HL-60/S4 treated with phorbol 12-myristate 13-acetate at 8.2 ng/mL for 4 days and 3 days (cell line): Measurements from ENCODE around the gene STK32C.
"Not testable (repeated sequence)": the region's sequence is repeated elsewhere in the genome, so short reads cannot be mapped to it uniquely, and the experiment has no call there.

Source experiments
- in situ Hi-C: fragments of 300-500 bp; cut with MboI; formaldehyde crosslinking; loops from 2 replicates; pipeline ENCODE4 v1.15.0; 2022; ENCODE audit warnings: low sequenced_read_pairs

The STK32C gene

DNA sequence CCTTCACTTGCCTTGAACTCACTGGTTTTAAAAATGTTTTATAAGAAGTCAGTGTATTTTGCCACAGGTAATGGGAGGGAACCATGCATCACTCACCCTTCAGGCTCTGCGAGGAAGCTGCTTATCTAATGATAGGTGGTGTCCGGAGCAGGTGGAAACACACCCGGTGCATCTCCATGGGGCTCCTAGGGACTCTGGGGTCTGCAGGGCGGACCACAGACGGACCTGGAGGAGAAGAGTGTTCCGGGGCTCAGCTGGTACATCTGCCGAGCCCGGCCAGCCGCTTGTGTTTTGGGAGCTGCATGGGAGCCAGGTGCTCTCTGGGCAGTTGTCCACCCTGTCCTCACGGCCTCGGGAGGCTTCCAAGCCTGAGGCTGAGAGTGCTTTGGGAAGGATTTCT is 31.5 kb upstream of the STK32C start:
- in situ Hi-C loops = no loop called here

DNA sequence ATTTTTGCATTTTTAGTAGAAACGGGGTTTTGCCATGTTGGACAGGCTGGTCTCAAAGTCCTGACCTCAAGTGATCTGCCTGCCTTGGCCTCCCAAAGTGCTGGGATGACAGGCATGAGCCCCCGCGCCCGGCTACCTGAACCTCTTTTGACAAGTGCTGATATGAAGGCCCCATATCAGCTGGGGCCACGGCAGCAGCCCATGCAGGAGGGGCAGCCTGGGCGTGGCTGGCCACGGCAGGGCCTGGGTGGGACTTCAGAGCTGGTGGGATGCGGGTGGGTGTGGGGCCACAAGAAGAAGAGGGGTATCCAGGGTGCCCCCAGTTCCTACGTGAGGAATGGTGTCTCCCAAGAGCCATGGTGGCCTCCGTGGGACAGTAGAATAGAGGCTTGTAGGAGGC is 31.1 kb upstream of the STK32C start:
- in situ Hi-C loops = no loop called here

DNA sequence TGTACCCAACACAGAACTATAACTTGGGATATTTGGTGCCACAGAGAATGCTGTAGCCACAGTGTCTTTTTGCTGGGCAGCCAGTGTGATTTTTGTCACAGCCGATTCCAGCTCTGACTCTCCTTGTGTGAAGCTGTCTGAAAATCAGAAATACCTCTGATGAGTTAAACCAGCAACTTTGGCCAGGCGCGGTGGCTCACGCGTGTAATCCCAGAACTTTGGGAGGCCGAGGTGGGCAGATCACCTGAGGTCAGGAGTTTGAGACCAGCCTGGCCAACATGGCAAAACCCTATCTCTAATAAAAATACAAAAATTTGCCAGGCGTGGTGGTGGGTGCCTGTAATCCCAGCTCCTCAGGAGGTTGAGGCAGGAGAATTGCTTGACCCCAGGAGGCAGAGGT is 30.1 kb upstream of the STK32C start:
- in situ Hi-C loops = not testable (repeated sequence)

DNA sequence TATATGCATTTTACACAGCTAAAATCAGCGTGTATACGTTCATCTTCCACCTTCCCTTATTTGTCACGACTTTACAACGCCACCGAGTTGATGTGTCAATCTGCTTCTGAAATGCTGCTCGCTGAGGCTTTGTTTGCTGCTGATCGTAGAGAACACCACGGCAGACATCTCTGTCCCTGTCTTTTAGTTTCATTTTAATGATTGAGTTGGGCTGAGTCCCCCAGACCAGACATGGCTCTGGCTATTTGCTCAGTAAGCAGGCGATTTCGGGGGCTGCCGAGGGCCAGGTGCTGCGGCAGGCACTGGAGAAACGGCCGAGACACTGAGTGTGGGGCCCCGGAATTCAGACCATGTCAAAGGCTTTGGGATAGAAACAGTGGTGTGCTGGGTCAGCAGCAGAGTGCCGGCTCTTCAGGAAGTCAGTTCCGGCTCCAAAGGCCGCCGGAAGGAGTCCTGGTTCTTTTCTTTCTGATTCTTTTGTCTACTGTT is 29.2 kb upstream of the STK32C start:
- in situ Hi-C loops = no loop called here

DNA sequence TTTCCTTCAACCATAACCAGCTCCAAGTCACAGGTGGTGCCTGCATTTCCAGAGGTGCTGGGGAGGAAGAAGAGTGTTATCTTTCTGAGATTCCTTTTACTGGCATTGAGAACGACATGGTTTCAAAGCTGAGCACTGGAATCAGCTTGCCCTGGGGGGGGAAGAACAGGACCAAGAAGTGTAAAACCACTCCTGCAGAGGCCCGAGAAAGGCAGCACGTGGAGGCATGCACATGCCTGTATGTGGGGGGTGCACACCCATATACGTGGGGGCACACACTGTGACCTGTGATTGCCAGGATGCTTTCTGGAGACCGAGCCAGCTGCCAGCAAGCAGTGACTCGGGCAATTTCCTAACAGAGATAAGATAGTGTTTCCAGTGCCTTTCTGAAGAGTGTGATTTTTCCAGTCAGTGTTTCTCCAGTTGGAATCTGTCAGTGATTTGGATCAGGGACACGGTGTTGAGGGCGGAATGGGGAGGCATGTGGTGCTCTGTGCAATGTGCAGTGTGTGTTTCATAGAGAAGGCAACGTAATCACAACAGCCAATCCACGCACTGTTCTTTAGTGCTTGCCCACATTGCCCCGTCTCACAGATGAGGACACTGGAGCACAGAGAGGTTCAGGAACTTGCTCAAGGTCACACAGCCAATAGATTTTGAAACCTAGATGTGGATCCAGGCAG is 28.5 kb upstream of the STK32C start:
- in situ Hi-C loops = no loop called here

DNA sequence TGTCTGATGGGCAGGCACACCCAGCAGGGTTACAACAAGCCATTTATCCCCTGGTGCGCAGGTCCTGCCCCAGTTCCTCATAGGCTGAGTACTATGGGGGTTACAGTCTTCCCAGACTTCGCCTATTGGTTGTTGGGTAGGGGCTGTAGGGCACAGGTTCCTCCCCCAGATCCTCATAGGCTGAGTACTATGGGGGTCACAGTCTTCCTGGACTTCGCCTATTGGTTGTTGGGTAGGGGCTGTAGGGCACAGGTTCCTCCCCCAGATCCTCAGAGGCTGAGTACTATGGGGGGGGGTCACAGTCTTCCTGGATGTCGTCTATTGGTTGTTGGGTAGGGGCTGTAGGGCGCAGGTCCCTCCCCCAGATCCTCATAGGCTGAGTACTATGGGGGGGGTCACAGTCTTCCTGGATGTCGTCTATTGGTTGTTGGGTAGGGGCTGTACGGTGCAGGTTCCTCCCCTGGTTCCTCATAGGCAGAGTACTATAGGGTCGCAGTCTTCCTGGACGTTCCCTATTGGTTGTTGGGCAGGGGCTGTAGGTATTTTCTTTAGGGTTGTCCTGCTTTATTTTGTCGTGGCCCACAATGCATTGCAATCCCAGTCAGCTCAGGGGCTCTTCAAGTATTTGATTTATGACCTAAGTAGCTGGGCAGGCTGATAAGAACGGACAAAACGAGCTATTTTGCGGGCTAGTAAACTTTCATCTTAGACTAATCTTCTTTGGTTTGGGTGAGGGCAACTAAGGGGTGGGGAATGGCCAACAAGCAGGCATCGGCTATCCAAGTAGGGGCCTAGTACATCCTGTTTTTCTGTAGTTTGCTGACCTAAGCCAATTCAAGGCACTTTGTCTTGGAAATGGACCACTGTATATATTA is 27.7 kb upstream of the STK32C start:
- in situ Hi-C loops = no loop called here

DNA sequence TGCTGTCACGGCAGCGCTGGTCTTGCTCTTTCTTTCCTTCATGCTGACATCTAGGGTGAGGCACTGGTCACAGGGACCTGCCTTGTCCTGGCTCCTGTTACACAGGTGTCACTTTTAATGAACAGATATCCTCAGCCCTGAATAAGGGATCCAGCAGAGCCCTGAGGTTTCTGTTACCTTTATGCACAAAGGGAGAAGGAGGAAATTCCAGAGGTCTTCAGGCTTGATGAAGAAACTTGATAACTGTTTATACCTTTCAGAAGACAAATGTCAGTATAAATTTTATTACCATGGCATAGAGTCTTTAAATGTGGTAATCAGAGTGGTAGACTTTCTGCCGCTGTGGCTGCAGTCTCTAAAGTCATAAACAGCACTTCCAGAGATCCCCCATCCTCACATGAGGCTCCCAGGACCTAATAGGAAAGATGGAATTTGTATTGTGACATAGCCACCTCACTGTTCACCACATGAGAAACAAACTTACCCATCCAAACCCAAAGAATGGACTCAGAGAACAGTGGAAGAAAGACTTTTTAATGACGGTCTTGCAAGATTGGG is 27.0 kb upstream of the STK32C start:
- in situ Hi-C loops = no loop called here

DNA sequence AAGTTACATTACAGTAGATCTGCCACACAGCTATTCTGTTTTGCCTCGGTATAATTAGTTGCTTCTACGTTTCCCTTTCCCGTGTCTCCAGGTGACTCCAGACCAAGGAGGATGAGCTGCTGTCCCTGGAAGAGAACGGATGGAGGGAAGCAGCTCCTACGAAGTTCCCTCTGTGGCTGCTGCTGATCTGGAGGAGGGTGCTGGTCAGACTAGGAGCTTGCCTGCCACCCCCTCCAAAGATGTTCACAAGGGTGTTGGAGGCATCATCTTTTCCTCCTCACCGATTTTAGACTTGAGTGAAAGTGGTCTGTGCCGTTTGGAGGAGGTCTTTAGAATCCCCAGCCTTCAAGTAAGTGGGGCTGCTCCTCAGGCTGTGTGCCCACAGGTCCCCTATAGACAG is 25.6 kb upstream of the STK32C start:
- in situ Hi-C loops = no loop called here

DNA sequence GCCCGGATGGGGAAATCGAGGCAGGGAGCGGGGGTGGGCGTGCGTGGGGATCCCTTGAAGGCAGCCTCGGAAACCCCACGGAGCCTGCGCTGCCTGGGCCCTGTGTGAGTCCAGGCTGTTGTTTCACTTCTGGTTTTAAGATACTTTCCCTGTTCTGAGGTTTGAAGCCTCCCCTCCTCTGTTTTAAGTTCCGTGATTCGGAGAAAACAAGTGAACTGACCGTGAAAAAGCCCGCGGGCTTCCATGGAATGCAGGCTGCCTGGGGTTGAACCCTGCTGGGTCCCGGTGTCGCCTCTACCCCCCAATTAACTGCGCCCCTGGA is 24.6 kb upstream of the STK32C start:
- in situ Hi-C loops = no loop called here

DNA sequence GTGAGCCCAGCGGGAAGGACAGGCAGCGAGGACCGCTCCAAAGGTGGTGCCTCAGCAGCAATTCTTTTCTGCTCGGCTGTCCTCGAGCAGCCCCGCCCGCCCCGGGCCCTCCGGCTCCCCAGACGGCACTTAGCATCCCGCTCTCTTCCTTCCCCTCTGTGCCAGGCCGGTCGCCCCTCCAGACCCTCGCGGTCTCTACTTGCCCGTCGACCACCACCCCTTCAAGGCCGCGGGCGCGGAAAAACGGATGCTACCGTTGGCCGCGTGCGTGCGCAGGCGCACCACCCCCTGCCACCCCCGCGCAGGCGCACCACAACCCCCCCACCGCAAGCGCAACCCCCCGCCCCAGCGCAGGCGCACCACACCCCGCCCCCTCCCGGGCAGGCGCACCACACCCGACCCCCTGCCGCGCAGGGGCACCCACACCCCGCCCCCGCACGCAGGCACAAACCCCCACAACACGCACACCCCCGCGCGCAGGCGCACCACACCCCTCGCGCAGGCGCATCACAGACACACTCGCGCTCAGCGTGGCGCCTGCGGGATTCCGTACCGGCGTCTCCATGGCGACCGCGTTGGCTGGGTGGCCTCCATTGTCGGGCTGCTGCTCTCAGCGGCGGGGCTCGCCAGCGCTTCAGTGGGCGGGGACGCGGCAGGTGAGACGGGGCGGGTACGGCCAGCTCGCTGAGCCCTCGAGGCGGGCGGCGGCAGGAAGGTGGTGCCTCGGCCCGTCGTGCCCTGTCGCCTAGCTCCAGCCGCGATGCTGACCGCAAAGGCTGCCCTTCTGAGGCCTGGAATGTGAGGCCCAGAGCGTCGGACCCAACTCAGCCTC is 24.1 kb upstream of the STK32C start, which contains the start of gene LRRC27:
LRRC27 (plus strand) TSS at position 593 of the 832 bp plus-strand sequence. CDS start 1,332 bp downstream, outside the sequence.
- in situ Hi-C loops = no loop called here

DNA sequence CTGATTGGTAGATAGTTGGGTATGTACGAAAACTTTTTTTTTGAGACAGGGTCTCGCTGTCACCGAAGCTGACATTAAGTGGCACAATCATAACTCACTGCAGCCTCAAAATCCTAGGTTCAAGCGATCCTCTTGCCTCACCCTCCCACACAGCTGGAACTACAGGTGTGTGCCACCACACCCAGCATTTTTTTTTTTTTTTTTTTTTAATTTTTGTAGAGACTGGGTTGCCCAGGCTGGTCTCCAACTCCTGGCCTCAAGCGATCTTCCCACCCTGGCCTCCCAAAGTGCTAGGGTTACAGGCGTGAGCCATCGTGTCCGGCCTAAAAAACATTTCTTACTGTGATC is 22.7 kb upstream of the STK32C start:
- in situ Hi-C loops = no loop called here

DNA sequence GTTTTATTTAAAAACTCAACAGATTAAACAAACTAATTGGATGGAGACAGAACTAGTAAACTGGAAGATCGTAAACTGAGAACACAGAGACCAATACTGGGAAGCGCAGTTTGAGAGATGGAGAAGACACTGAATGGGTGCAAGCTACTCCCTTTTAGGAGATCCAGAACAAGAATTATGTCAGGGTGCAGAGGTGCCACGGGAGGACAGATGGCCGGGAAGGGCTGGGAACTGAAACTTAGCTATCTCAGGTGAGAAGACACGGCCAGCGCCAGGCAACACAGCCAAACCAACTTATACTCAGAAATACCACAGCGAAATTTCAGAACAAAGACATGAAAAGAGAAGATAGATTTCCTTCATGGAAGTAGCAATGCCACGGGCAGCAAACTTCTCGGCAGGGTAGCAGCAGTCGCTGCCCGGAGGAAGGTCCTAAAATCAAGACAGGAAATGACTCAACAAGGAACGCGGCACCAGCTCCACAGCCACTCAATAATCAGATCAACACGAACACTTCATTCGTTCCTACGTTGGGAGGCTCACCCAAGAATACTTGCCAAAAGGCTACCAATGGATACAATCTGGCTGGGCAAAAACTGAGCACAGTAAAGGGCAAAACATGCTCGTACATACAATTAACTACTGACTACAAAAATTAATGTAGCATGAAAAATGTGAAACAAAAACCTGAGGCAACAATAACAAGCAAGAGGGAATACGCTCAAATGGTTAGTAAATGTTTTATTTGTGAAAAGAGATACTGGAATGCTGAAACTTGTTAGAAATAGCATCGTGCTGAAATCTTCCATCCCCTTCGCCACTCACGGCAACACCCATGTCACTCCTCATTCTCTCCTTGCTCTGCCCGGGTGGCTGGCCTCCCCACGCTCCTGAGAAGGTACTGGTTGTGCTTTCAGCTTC is 22.1 kb upstream of the STK32C start:
- in situ Hi-C loops = no loop called here

DNA sequence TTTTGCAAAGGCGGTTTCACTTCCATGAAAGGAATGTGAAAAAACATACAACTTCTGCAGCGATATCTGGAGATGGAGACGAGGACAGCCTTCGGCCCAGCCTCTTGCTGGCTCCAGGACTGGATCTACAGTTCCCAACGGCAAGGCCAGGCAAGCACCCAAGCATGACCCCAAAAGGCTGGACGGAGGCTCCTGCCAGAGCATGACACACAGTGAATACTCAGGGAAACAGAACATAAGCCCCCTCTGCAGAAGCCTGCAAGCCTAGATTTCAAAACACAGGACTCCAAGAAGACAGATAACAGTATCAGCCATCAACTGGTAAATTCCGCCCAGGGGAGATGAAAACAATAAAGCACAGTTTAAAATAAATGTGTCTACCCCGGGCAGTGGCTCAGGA is 21.0 kb upstream of the STK32C start:
- in situ Hi-C loops = no loop called here

DNA sequence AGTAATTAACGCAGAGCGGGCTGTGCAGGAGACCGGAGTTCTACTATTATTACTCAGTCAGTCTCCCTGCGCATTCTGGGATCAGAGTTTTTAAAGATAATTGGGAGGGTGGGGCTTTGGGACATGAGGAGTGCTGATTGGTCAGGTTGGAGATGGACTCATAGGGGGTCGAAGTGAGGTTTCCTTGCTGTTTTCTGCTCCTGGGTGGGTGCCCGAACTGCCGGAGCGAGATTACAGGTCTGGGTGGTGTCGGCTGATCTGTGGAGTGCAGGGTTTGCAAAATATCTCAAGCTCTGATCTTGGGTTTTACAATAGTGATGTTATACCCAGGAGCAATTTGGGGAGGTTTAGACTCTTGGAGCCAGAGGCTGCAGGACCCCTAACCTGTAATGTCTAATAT is 20.4 kb upstream of the STK32C start:
- in situ Hi-C loops = no loop called here

DNA sequence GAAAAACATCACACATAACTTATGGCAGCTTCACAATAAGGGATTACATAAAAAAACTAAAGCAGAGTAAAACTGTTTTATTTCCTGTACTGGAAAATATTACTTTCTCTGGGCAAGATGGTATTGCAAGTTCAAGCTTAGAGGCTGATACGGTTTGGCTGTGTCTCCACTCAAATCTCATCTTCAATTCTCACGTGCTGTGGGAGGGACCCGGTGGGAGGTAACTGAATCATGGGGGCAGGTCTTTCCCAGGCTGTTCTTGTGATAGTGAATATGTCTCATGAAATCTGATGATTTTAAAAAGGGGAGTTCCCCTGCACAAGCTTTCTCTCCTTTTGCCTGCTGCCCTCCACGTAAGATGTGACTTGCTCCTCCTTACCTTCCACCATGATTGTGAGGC is 19.2 kb upstream of the STK32C start:
- in situ Hi-C loops = no loop called here

DNA sequence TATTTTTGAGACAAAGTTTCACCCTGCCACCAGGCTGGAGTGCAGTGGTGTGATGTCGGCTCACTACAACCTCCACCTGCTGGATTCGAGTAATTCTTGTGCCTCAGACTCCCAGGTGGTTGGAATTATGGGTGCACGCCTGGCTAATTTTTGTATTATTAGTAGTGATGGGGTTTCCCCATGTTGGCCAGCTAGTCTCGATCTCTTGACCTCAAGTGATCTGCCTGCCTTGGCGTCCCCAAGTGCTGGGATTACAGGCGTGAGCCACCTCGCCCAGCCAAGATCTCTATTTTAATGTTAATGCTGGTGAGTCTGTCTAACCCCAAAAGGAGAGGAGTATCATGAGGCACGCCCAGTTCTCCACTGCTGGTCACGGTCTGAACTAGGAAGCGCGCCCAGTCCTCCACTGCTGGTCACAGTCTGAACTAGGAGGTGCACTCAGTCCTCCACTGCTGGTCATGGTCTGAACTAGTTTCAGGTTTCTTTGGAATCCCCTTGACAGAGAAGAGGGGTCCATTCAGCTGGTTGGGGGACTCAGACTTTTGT is 18.7 kb upstream of the STK32C start:
- in situ Hi-C loops = no loop called here

DNA sequence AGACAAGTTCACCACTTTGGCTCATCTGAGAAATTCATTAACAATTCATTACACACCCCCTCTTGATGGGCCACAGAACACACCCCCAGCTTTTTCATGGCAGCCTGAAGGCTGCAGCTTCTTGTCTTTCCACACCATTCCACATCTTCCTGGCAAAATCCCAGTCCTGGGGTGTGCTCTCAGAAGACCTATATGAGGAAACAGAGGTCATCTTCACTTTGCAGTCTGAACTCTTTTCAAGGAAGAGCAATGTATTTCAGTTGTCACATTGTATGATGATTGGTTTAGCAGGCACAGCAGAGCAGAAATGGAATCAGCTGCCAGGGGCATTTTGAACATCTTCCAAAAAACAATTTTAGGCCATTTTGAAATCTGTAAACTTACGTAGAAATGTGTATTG is 16.4 kb upstream of the STK32C start:
- in situ Hi-C loops = no loop called here

DNA sequence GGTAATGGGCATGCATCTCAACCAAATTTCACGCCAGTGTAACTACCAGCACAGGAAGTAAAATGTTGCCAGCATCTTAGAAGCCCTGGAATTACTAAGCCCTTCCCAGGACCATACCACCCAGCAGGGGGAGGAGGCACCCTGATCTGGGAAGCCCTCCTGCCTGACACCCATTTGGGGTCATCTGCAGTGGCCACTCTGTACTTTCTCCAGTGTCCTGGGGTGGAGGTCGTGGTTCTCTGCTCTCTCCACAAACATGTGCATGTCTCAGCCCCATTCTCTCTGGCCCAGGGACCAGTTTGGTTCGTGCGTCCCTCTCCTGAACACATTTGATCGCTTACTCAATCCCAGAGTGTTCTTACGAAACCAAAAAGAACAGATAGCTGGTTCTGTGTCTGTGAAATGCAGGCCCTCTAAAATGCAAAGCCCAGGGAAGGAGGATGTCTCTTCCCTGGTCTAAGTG is 14.9 kb upstream of the STK32C start:
- in situ Hi-C loops = no loop called here

DNA sequence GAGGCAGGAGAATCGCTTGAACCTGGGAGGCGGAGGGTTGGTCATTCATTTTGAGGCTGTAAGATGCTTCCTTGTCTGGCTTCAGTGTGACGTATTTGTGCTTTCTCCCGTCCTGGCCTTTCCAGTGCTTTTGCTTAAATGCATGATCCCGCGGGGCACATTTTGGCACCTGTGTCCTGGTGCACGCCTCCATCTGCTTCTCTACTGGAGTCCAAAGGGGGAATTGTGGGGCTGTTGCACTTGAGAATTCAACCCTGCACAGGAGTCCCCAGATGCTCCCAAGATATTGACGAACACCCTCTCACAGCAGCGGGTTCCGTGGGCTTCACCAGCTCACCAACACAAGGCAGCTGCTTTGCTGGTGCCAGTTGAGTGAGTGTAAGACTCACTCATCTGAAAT is 14.0 kb upstream of the STK32C start:
- in situ Hi-C loops = no loop called here
